Erythroblast (primary cell): ENCODE data around the gene NEU2.

ENCODE experiments used
- DNase-seq, 2 experiments: peaks; one replicate each; lab custom pipeline; 2025; lab: John Stamatoyannopoulos, UW
- GATA1 ChIP-seq: IDR thresholded peaks from 2 replicates; pipeline ENCODE4 v1.6.1; 2011; ENCODE audit warnings: low read depth, mild to moderate bottlenecking, control low read depth, low read length, moderate library complexity
- POLR2A ChIP-seq: IDR thresholded peaks from 2 replicates; pipeline ENCODE4 v1.6.1; 2011; ENCODE audit warnings: mild to moderate bottlenecking, low read length

The NEU2 gene

DNA sequence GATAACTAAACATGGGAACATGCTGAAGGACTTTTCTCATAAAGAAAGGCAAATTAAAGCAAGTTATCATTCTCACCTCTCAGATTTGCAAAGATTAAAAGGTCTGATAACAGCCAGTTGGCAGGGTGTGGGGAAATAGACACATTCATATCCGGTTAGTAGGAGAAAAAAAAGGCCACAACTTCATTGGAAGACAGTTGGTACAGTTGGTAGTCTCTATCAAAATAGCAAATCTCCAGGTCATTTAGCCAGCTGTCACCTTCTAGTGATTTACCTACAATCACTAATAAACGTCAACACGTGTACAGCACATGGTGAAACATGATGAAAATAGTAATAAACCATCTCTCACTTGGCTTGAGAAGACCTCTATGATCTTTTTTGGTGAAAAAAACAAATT lies 44.3 kb downstream of the NEU2 start:
- no peak for DNase-seq

DNA sequence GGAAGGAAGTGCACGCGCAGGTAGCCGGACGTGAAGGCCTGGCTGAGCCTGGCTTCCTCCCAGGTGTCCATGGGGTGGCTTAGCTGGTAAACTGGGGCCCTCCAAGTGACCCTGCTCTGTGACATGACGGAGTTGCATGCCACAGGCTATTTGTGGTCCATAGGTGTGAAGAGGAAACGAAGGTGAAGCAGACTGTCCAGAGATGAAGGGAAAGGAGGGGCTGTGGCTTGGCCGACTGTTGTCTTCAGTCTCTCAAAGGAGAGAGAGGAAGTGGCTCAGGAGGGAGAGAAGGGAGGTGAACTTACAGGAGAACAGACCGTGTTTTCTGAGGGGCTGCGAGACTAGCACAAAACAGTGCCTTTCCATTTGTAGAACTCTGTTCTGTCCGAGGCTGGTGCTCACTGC lies 47.0 kb downstream of the NEU2 start:
- TF ChIP-seq GATA1 (no peak), POLR2A (no peak)
- no peak for DNase-seq

More for the DNA sequence above, 44.3 kb downstream of the NEU2 start:
- TF ChIP-seq POLR2A (peak; percentile 13), GATA1 (no peak)

DNA sequence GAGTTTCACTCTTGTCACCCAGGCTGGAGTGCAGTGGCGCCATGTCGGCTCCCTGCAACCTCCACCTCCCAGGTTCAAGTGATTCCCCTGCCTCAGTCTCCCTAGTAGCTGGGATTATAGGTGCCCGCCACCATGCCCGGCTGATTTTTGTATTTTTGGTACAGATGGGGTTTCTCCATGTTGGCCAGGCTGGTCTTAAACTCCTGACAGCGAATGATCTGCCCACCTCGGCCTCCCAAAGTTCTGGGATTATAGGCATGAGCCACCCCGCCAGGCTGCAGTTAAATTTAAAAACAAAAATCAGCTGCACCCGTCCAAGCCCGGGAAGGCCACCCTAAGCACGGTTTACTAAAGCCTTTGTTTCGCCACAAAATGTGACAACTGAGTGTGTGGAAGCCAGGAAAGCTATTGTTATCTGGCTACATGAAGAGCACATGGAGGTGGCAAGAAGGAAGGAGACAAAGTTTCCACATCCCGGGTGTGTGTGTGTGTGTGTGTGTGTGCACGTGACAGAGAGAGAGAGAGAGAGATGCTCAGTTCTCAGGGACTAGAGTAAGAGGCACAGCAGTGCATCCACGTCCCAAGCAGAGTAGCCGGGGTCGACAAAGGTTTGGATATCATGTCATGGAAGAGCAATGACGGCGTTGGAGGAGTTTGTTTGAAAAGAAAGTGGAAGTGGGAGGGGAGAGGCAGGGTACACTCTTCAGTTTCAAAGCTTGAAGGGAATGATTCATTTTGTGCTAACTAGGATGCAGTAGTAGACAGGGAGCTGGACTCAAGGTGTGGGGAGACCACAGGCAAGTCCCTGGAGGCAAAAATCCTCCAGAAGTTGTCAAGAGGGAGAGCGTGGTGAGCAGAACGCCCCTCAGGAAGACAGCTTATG lies 47.7 kb downstream of the NEU2 start:
- no peak for DNase-seq

DNA sequence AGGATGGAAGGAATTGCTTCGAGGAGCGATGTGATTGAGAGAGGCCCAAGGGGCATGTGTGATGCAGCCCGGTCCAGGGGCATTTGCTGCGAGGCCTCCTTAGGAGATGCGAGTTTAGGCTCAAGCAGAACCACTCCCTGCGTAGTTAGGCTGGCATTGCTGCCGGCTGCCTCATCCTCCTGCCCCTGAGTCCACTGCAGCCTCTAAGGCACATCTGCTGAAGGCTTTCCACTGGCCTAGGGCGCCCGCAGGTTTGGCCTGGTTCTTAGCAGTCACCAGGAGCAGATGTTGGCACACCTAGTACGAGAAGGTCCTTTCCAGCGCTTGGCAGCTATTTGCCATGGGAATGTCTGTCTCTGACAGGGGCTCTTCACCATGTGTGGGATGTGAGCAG lies 48.4 kb downstream of the NEU2 start:
- no peak for DNase-seq
- no peak for TF ChIP-seq POLR2A
- TF ChIP-seq GATA1, result no peak

More for the DNA sequence above, 47.7 kb downstream of the NEU2 start:
- TF ChIP-seq GATA1, result no peak
- no peak for TF ChIP-seq POLR2A

DNA sequence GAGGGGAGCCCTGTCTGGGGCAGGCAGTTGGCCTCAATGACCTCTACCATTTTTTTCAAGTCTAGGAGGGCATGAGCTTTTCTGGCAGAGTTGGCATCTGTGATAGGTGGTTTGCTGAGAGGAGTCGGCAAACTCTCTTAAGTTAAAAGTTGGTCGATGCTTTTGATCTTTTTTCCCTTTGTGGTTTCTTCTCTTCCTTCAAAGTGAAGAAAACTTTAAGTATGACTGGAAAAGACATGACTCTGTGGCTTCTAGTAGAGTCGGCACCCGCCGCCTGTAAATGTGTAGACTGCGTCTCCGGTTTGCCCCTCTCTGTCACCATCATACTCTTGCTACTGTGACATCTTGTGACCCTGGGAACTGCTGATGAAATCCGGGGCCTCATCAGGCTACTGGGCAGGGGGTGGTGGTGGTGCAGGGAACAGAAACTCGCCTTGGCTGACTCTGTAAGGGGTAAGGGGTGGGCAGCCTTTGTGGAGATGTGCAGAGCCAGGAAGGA lies 48.8 kb downstream of the NEU2 start:
- no peak for DNase-seq
- TF ChIP-seq POLR2A, result no peak
- TF ChIP-seq GATA1, result no peak

DNA sequence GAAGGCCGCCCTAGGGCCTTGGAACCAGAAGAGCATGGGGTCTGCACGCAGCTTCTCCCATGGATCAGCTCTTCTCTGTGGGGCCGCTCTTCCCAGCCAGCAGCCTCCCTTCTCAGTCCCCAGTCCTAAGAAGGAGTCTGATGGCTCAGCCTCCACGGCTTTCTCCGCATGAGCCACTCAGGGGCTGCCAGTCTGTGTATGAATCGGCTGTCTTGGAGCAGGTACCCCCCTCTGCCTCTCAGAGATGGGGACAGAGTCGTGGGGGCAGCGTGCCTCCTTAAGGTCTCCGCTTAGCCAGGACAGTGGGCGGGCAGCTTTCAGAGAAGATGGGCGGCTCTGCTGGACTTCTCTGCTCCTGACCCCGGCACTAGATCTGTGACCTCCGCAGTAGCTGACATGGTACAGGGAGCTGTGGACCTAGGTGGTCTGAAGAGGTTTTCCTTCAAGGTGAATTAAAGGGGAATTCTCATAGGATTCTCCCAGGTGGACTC lies 49.3 kb downstream of the NEU2 start:
- no peak for DNase-seq
- TF ChIP-seq POLR2A (no peak), GATA1 (no peak)

DNA sequence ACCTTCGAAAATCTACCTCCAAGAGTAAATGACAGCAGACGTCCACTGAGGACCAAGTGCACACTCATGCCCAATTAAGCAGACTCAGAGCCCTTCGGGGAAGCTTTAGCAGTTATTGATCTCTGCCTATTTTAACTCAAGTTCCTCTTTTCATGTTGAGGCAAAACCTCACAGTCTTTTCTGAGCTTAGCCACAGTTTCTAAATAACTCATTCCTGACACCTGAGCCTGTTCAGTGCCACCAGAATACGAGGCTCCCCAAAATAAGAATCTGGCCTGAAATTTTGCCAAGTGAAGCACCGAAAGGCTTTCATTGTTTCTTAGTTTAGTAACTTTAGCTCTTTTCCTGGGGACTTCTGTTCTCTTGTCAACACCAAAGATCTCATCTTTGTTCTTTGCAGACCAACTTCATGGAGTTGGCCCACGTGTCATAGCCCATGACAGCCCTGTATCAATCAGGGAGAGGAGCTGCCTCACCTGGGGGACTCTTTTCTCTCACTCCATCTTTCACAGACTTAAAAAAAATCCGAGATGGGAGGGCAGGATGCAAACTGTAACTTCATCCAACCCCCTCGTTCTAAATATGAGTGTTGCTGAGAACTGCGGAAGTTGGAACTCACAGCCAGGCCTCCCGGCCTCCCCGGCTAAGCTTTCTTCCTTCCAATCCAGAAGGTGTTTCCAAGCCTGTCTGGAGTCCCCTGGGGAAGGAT lies 49.9 kb downstream of the NEU2 start:
- no peak for DNase-seq

DNA sequence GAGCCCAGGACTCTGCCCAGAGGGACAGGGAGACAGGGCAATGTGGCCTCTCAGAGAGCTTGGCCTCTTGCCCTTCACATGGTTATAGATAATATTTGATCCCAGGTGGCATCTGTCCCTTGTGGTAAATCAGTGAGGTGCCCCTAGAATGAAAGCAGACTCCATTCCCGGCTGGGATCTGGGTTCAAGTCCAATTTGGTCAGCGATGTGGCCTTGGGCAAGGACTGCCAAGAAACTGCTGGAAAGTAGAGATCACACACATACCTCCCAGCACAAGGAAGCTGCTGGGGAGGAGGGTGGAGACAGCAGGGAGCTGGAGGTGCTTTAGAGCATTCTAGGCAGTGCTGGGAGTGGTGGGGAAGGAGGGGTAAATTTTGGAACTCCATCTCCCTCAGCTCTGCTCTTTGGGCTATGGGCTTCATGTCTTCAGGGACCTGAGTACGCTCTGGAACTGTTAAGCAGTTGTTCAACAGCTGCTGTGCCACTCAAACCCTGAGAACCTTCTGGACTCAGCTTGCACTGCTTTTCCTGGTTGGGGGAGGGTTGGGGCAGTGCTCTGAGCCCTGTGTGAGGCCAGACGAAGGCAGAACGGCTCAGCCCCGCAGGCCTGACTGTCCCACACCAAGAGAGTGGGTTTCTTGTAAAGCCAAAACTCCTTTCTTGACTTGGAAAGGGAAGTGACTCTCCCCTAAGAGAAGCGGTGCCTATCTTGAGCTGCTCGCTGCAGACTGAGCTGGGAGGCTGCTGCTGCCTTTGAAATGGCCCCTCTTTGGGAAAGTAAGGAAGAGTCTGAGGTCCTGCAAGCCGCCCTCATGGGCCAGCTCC lies 50.7 kb downstream of the NEU2 start:
- no peak for TF ChIP-seq POLR2A
- TF ChIP-seq GATA1, result no peak
- peak; percentile 33 to 36 for DNase-seq

More for the DNA sequence above, 49.9 kb downstream of the NEU2 start:
- TF ChIP-seq POLR2A, result no peak
- TF ChIP-seq GATA1, result no peak

DNA sequence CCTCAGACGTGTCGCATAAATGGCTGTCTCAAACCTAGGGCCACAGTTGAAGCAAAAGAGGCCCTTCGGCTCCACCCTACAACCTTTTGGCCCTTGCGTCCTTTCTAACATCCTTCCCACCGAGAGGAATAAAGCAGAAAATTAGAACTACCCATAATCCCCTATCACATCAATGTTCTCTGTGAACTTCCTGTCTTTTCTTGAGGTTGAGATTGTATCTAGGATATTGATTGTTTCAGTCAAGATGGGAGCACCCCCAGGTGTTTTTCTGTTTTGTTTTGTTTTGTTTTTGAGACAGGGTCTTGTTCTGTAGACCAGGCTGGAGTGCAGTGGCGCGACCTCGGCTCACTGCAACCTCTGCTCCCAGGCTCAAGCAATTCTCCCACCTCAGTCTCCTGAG lies 51.3 kb downstream of the NEU2 start:
- no peak for DNase-seq
- TF ChIP-seq GATA1, result no peak
- no peak for TF ChIP-seq POLR2A

DNA sequence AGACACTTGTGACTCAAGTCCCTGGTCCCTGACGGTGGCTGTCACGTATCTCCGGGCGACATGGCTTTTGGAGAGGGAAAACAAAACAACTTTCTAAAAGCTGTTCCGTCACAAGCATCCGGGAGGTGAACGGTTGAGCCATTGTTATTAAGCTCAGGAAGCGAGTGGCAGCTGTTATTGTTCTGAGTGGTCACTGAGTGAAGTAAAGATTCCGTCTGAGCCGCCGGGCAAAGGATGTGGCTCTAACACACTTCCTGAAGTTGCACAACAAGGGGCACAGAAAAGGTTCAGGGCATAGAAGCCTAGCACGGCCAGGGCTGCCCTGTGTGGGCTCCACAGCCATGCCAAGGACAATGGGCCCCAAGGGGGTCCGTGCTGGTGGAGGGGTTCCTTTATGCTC lies 52.0 kb downstream of the NEU2 start:
- DNase-seq, result no peak

More for the DNA sequence above, 52.0 kb downstream of the NEU2 start:
- TF ChIP-seq GATA1 (no peak), POLR2A (no peak)
